ENCODE measurements around the gene DOCK4.
A peak's percentile ranks its signal among the peaks of the same experiment; 100 is the strongest.

Gene DOCK4

DNA sequence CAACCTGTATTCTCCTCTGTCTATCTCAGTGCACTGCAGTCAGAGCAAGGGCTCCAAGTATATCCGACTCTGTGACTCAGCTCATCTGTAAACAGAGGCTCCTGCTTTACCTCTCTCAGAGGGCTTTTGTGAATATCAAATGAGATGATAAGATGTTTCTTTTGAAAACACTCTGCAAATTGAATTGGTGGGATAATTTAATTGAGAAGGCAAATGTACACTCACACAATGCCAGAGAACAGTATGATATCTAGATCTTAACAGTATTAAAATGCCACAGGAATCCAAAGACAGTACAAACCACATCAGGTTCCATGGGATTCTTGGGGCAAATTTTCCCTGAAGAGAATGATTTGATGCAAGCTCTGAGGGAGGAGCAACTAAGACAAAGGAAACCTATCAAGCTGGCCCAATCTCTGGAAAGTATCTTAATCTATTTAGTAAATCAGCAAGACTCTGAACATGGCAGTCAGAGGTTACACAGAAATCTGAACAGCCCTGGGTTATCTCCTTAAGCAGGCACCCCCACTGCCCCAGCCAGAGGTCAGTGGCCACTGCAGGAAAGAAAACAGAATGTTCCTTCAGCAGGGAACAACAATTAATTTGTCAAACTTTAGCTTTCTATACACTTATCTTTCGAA lies 45.9 kb downstream of the DOCK4 start:
- no peak for DNase-seq (ENCODE audit: low spot score)

DNA sequence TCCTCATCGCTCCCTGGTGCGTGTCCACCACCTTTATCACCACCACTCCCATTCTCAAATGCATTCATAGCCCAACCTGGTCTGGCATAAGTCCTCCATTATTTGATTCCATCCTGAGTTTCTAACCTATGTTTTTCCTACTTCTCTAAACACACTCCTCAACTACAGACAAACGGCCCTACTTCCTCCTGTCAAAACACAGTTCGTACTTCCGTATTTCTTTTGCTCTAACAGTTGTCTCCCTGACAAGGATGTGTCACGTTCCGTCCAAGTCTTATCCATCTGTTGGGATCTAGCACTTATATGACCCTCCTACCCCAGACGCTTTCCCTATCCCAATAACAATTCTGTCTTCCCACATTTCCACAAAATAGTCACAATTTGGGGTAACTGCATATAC lies 46.8 kb downstream of the DOCK4 start:
- no peak for DNase-seq (ENCODE audit: low spot score)

DNA sequence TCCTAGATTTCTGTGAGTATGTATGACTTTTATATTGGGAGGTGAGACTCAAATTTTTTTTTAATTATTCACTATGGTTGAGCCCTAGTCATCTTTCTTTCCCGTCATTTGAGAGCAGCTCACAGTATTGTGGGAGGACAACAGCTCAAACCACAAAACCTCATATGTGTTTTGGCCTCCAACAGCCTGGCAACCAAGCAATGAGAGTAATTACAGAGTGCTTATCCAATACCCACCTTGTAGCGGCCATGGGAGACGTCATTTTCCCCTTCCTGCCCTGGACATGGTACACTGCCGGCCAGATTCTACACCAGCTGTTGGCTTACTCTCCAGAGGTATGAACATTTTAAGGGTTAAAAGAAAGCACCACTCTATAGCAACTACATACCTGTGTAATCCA lies 49.1 kb downstream of the DOCK4 start:
- DNase-seq (ENCODE audit: low spot score), result no peak

DNA sequence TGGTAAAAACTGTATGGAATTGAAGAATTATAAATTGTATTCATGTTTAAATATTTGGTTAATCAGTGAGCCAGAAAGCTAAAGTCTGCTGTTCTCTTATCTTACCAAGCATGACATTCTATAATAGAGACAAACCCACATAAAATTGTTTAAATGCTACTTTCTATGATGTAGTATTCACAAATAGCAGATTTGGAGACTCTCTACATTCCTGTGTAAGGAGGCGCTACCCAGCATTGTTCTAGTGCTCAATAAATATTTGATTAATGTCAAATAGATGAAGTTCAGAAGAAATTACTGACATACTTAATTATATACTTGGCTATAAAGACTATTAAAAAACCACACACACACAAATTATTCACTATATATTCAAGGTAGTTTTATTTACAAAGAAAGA lies 49.8 kb downstream of the DOCK4 start:
- DNase-seq (ENCODE audit: low spot score), result no peak

DNA sequence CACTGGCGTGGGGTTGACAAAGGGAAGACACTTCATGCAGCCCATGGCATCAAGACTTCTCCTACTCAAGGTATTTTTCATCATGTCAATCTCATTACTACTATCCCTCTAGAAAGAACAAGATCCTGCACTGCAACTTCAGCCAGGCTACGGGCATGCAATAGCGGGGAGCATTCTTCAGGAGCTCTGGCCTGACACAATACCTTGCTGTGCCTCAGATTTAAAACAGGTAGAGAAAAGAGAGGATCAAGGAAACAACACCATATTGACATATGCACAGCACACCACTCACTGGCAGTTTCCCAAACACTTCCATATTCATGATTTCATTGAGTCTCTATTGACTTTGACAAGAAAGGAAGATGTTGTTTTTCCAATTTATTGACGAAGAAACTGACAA lies 51.5 kb downstream of the DOCK4 start:
- DNase-seq (ENCODE audit: low spot score), result no peak

DNA sequence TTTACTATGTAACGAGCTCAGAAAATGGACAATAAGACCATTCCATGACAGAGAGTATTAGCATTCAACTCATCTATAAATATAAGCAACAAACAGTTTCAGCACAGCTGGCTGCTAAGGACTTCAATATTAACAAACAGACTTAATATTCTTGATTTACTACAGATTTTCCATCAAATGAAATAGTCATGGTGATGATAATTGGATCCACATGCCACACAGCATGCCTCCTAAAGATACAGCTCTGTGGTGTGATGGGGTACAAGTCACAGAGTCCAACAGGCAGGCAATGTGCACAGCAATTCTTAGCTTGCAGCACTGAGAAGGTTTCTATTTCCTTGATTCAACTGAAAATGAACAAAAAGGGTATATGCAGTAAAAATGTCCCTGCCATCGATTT lies 54.0 kb downstream of the DOCK4 start:
- no peak for DNase-seq (ENCODE audit: low spot score)

DNA sequence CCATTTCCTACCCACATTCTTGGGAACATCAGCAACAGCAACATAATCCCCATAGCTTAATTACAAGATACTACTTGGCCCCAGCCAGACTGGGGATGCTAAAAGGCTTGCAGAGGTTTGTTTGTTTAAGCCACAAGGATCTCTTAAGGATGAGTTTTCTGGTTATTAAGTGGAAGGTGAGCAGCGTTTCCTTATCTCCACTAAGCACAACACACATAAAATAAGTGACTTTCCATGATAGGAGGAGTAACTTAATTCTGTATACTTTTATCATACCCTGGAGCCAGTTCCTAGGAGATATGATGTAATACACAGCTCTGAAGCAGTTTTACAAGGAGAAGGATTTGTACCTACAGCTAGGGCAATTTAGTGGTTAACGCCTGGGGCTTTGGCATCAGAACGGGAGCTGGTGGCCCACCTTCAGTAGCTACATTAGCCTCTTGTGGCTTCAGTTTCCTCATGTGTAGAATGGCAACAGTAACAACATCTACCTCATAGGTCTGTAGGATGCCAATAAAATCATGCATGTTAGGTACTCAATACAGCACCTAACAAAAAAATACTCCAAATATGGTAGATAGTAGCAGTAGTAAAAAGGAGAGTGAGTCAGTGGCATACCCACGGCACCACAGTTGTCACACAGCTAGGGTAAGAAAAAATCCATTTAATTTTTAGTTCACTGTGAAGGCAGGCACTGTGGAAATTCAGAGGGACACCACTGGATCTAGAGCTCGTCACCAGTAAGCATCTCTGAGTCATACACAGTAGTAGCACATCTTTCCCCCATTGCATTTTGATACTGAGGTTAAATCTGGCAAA lies 55.2 kb downstream of the DOCK4 start:
- no peak for DNase-seq (ENCODE audit: low spot score)

DNA sequence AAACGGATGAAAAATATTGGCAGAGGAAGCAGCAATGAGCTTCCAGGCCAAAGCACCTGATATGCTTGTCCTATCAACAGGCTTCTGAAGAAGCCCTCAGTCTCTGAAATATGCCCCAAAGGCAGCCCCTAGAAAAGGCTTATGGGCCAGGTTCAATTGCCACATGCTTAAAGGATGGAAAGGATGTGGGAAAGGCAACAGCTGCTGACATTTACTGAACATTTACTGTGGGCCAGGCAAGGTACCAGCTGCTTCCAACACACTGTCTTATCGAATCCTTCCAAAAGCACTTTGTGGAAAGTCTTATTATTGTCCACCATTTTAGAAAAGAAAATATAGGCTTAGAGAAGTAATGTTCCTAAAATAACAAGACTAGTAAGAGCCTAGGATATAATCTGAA lies 56.5 kb downstream of the DOCK4 start:
- DNase-seq (ENCODE audit: low spot score), result no peak

DNA sequence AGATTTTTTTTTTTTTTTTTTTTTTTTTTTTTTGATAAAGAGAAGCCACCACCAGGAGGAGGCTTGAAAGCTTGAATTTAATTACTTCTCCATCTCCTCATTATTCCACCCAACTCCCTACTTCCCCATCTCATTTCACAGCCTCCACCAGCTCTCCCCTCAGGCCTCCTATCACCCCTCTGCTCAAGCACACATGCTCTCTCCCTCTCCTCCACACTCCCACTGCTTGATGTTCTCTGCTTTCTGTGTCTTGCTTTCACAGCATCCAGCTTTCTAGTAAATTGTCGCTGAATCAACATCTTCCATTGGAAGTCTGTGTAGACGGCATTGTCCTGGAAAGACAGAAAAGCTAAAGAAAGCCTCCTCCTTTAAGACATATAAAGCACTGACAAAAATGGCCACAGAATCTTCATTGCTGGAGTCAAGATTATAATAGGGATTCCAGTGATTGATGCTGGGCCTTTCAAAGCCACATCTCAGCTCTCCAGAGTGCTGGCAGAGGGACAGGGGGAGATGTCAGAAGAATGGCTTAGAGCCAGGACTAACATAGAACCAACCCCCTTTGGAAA lies 58.3 kb downstream of the DOCK4 start:
- no peak for DNase-seq (ENCODE audit: low spot score)

DNA sequence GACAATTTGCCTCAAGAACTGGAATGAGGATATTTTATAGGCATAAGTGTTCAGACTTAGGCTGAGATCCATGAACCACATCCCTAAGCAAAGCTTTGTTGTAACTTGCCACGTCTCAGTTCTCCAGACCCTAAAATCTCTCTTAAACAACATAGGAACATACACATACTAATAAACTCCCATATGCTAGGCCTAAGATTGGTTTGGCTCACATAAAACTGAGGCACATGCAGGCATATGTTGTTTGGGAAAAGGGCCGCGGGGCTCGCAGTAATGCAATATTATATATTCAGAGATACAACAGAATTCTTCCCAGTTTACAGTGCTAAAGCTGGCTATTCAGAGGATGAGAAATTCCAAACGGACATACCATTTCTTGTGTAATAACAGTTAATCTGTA lies 61.0 kb downstream of the DOCK4 start:
- no peak for DNase-seq (ENCODE audit: low spot score)

DNA sequence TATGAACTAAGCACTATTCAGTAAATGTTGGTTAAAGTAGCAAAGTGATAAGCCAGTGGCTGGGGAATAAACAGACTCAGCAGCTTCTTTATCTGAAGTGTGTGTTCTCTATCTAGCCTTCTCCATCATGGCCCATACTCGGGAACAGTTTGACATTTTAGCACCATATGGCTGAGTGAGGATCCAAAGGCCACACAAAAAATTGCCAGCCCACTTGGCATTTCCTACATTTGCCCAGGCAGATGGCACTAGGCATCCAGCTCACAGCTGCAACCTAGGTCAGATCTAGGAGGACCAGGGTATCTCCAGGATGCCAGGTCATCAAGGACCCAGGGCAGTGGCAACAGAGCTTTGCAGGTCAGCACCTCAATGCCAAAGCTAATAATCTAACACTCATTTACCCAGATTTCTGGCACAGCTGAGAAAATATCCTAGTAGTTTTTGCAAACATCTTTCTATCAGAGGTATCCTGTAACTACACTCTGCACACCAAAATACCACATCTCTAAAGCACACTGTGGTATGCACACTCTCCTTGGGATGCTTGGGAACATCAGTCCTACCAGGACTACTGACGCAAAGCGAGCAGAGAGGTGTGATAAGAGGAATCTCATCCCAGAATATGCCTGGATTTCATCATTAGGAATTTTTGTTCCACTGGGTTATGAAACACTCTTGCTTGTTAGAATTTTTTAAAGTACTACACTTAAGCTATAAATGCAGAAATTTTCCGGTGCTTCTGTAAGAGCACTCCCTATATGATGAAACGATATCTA lies 61.7 kb downstream of the DOCK4 start:
- no peak for DNase-seq (ENCODE audit: low spot score)

DNA sequence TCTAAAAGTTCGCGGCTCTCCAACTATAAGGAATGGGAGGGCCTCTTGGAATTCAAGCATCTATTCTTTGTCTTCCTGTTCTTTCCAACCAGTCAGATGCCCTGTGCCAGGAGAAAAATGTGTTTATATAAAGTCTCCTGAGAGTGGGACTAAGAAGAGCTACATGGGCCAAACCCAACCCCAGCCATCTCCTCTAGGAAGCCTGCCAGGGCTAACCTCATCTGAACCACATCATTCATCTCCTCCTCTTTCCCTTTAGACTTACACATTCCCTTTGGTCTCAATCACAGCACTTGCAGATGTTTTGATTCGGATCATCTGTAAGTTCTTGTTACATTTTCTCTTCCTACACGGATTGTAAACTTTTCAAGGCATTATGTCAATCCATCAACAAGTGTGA lies 62.6 kb downstream of the DOCK4 start:
- no peak for DNase-seq (ENCODE audit: low spot score)

DNA sequence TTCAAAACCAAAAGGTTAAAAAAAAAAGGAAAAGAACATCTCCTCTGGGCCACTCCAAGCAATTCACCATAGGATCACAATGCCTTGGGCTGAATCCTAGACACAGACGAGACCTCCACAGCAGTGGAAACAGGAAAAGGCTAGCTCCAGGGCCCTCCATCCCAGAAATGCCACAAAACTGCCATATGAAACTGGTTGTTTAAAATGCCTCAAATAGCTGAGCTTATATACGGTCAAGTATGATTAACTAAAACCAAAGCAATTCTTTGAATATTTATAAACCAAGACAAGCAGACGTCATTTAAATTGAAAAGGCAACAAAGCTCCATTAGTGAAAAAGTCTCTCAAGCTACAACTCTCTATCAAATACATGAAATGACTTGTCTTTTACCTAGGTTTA lies 63.1 kb downstream of the DOCK4 start:
- no peak for DNase-seq (ENCODE audit: low spot score)

DNA sequence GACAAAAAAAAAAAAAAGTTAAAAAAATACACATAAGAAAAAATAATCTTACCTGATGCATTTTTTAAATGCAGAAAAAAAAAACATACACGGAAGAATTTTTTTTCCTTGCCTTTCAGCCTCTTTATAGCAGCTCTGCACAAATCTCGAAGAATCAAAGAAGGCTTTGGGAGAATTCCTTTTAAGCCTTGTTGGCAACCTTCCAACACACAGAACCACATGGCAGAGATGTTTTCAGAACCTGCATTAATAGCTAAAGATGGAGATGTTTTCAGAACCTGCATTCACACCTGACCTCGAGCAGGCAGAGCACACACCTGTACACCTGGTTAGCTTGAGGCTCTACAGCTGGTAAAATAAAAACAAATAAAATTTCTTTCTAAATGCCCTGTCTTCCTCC lies 65.6 kb downstream of the DOCK4 start:
- no peak for DNase-seq (ENCODE audit: low spot score)

DNA sequence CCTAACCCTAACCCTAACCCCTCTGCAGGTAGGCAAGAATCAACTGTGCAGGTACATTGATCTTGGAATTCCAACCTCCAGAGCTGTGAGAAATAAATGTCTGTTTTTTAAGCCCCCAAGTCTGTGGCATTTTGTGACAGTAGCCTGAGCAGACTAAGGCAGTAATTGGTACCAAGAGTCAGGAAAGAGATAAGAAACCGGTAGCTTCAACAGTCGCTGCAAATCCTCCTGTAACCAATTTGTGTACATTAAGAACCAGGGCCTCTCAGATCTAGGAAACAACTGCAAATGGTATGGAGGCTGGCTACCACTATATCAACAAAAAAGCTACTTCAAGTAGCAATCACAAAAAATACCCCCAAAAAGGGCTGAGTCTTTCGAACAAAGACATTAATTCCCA lies 67.3 kb downstream of the DOCK4 start:
- no peak for DNase-seq (ENCODE audit: low spot score)

DNA sequence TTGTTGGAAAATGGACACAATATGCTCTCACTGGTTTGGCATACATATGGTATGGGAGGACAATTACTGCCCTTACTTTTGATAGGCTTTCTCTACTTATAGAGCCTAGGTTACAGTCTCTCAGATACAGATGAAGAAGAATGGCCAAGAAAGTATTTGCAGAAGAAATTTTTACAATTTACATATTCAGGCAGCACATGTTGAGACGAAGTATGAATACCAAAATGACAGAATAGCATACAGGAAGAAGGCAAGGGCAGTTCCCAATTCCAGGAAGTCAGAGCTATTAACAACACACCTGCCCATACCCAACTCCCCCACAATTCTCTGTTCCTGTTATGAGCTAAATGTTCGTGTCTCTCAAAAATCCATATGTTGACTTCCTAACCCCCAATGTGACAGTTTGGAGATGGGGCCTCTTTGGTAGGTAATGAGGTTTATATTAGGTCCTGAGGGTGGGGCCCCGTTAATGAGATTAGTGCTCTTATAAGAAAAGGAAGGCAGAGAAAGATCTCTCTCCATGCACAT lies 67.8 kb downstream of the DOCK4 start:
- no peak for DNase-seq (ENCODE audit: low spot score)

DNA sequence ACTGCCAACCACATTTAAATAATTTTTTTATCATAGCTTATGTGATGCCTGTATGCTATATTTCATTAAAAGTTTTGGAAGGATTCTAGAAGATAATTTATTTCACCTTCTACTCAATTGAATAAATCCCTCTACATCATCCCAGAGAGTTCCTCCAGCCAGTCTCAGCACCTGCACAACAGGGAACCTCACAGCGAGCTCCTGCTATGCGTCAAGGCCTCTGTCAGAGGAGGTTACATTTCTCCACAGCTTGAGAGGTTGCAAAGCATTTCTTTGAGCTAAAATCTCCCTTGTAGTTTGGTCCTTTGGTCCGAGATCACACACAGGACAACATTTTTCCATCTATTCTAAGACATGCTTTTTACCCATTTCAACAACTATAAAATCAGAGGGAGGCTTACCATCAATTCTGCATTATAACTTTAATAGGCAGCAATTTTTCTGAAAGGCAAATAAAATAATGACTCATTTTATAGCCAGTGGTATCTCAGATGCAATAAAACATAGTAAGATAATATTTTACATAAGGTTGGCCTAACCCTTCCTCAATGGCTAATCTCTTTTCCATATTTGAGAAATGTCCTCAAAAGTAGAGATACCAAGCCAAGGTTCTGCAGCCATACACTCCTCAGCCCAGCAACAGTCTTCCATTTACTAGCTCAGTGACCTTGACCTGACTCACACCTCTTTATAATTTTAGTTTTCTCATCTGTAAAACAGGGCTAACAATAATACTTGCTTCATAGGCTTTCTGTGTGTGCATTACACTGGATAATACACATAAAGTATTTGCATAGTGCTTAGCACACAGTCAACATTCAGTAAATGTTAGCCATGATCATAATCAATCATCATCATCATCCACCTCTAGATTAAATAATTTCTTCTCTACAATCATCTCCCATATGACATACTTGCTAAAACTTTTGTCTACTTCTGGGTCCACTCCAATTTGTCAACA lies 68.8 kb downstream of the DOCK4 start:
- DNase-seq (ENCODE audit: low spot score), result no peak

DNA sequence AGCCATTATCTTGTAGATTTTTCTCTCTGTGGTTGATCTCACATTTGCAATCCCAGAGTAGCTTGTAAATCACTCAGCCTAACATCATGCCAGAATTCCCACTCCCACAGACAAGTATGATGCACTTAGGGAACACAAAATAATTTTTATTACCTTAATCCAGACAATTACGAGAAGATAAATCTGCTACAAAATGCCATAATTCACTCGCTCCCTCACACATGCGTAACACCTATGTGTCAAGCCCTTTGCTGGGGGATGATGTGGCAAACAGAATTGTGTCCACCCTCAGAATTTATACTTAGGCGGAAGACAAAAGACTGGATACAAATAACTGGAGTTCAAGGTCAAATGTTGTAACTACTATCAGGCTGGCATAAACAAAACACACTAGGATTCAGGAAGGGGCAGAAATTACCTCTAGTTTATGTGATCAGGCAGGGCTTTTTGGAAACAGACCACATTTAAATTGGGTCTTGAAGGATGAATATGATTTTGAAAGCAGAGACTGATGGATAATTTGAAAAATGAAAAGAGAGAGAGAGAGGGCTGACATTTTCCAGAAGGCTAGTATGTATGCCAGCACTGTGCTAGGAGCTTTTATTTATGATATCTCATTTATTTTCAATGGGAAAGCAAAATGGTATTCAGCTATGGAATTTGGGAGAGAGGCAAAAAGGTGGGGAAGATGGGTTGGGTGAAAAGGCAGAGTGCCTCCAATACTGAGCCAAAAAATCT lies 69.8 kb downstream of the DOCK4 start:
- no peak for DNase-seq (ENCODE audit: low spot score)

DNA sequence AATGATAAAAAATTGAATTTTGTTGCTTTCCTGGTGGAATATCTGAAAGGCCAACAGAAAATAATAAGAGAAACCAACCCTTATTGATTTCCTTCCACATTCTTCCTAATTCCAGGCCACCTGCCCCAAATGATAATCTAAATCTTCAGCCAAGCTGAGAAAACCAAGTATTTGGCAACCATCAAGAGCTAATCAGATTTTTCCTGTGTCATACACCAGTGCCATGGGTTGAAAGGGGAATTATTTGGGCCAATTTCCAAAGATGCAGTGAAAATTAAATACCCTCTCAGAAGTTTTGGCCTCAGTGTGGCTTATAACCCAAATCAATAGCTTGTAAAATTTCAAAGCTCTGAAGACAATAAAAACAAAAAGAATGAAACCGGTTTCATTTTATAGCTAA lies 70.4 kb downstream of the DOCK4 start:
- DNase-seq (ENCODE audit: low spot score), result no peak

DNA sequence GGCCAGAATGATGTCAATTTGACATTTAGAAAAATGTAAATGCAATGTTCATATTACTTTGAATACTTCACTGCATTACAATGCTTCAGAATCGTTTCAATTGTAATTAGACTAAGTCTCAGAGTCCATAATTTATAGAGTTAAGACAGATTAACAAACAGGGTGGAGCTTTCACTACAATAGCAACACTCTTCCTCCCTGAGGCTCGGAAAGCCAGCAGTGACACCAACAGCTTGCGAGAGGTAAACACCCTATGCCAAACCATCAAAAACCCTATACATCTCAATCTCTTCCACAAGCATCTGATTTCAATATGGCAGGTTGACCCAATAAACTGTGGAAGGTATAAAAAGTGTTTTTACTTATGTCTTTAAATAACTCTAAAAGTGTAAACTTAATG lies 72.2 kb downstream of the DOCK4 start:
- DNase-seq (ENCODE audit: low spot score), result peak; percentile 63

DNA sequence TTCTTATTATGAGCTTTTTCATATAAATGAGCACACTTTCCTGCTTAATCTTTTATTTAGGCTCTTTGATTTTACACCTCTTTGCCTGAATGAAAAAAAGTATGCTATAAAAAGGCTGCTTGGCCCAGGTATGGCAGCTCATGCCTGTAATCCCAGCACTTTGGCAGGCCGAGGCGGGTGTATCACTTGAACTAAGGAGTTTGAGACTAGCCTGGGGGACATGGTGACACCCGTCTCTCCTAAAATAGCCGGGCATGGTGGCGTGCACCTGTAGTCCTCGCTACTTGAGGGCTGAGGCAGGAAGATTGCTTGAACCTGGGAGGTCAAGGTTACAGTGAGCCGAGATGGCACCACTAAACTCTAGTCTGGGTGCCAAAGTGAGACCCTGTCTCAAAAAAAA lies 72.9 kb downstream of the DOCK4 start:
- no peak for DNase-seq (ENCODE audit: low spot score)

All from globus pallidus (tissue), 1 donor.